Ascending aorta (tissue), 2 donors: ENCODE results near the gene MAGEB3. TPM values are rescaled to one million over a fixed set of nuclear protein-coding genes. Genes with fewer than 3 reads are reported as not detected.

ENCODE experiments used
- DNase-seq, 2 donors: peaks; one replicate each; pipeline ENCODE4 v3.0.0-alpha.2; 2019; ENCODE audit warnings: low spot score in 2 of 2
- H3K27ac ChIP-seq, 2 donors: fragments of 200-600 bp; sonication (generic); one replicate each; pipeline ENCODE4 v1.5.1; 2016 to 2017; ENCODE audit warnings: mild to moderate bottlenecking in 1 of 2
- H3K27me3 ChIP-seq: fragments of 200-600 bp; sonication (generic); one replicate; pipeline ENCODE4 v1.5.1; 2017
- H3K36me3 ChIP-seq, 2 donors: fragments of 200-600 bp; sonication (generic); one replicate each; pipeline ENCODE4 v1.5.1; 2016
- H3K4me1 ChIP-seq, 2 donors: fragments of 200-600 bp; sonication (generic); one replicate each; pipeline ENCODE4 v1.5.1; 2016 to 2017; ENCODE audit warnings: mild to moderate bottlenecking in 1 of 2
- H3K4me3 ChIP-seq, 2 donors: fragments of 200-600 bp; sonication (generic); one replicate each; pipeline ENCODE4 v1.5.1; 2016 to 2017; ENCODE audit warnings: mild to moderate bottlenecking in 1 of 2
- H3K9me3 ChIP-seq, 2 donors: fragments of 200-600 bp; sonication (generic); one replicate each; pipeline ENCODE4 v1.5.1; 2016
- intact Hi-C: fragments of 100-400 bp; cut with DNase I; formaldehyde crosslinking; loops from one replicate; pipeline ENCODE4 v1.15.1; 2023
- total RNA-seq: library from RNA; depleted of rRNA; stranded (reverse); fragments of >200 nt; gene quantifications from one replicate; pipeline ENCODE4 v1.1.0, GENCODE V29; 2016
- TF ChIP-seq, protein P1 (sequence below), 3 experiments: fragments of 200-600 bp in 2 of 3; fragments of 450-650 bp in 1 of 3; sonication (generic) in 2 of 3; IDR thresholded peaks; one replicate each; pipeline ENCODE4 v1.5.1; 2016 to 2019; ENCODE audit warnings: antibody characterized with exemption in 3 of 3, mild to moderate bottlenecking in 1 of 3, moderate library complexity in 1 of 3

Gene MAGEB3
- total RNA-seq, 1 donor from 2014 or later: not detected

DNA sequence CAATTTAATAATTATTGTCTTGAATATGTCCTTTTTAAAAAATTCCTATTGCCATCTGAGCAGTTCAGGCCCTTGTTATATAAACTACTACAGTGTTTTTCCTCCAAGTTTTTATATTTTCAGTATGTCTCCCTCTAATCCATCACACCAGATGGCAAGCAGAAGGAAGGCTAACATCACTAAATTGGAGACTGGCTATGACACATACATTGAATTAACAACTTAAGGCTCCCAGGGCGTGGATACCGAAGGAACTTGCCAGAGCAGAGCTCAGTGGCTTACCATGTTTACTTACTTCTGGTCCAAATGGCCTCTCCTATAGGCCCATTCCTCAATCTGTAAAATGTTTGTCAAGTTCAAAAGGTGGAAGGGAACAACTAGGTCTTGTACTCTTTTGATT is 29.5 kb downstream of the MAGEB3 start:
- intact Hi-C loops: no loop called here
- TF ChIP-seq, protein P1, sequence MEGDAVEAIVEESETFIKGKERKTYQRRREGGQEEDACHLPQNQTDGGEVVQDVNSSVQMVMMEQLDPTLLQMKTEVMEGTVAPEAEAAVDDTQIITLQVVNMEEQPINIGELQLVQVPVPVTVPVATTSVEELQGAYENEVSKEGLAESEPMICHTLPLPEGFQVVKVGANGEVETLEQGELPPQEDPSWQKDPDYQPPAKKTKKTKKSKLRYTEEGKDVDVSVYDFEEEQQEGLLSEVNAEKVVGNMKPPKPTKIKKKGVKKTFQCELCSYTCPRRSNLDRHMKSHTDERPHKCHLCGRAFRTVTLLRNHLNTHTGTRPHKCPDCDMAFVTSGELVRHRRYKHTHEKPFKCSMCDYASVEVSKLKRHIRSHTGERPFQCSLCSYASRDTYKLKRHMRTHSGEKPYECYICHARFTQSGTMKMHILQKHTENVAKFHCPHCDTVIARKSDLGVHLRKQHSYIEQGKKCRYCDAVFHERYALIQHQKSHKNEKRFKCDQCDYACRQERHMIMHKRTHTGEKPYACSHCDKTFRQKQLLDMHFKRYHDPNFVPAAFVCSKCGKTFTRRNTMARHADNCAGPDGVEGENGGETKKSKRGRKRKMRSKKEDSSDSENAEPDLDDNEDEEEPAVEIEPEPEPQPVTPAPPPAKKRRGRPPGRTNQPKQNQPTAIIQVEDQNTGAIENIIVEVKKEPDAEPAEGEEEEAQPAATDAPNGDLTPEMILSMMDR (IDR thresholded peaks at IDR 0.05): no peak
- Histone ChIP-seq H3K4me3 (no peak overlapping the region), H3K27ac (no peak overlapping the region), H3K36me3 (no peaks in the 10 kb centered on the region), H3K9me3 (no peaks in the 10 kb centered on the region), H3K4me1 (no peaks in the 10 kb centered on the region), H3K27me3 (no peaks in the 10 kb centered on the region)
- no peak for DNase-seq

DNA sequence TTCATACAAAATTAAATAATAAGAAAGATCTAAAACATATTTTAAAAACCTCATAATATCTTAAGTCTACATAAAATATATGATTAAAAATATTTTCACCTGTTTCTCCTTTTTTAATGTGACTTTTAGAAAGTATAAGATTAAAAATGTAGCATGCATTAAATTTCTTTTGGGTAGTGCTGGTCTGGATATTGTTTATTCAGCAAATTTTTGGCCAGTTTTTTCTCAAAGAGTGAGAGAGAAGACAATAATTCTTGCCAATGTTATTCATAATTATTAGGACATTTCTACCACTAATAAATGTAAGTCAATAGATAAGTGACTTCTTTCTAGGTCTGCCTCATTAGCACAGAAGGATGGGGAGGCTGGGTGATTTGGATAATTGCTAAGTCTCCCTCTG is 30.6 kb downstream of the MAGEB3 start:
- Histone ChIP-seq H3K36me3 (no peaks in the 10 kb centered on the region), H3K9me3 (no peaks in the 10 kb centered on the region), H3K27me3 (no peaks in the 10 kb centered on the region), H3K27ac (no peak overlapping the region), H3K4me1 (no peaks in the 10 kb centered on the region), H3K4me3 (no peak overlapping the region)
- intact Hi-C loops: no loop called here
- DNase-seq: no peak
- TF ChIP-seq, protein P1 (IDR thresholded peaks at IDR 0.05): no peak

DNA sequence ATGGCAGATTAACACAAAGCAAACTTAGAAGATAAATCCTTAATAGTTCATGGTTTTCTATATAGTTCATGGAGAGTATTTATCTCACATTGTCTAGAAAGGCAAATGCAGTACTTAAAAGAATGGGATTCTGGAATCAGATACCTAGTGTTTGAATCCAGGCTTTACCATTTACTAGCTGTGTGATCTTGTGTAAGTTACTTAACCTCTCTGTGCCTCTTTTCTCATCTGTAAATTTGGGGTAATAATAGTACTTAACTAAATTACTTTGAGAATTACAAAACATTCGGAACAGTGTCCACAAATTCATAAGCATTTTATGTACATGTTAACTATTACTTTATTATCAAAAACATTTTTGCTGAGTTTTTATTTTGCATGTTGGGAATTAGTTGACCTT is 32.3 kb downstream of the MAGEB3 start:
- no peaks in the 10 kb centered on the region for H3K36me3 ChIP-seq
- intact Hi-C loops: no loop called here
- H3K4me3 ChIP-seq: no peak overlapping the region
- no peak for DNase-seq
- no peaks in the 10 kb centered on the region for H3K4me1 ChIP-seq
- H3K9me3 ChIP-seq: no peaks in the 10 kb centered on the region
- H3K27me3 ChIP-seq: no peaks in the 10 kb centered on the region
- TF ChIP-seq, protein P1 (IDR thresholded peaks at IDR 0.05): no peak
- H3K27ac ChIP-seq: no peak overlapping the region

DNA sequence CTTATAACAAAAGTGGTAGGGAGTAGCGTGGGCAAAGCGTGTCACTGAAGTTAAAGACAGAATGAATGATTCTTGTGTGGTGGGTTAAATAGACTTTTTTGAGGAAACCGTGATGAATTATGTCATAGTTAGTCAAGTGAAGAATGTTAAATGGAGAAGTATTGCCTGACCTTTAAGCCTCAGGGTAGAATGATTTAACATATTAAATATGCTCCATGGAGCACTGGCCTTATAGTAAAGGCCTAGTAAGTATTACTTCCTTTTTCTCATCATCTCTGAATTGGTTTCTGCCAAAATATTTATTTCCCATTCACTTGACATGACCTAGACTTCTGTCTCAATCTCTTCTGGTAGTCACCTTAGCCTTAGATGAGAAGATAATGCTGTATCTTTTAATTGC is 40.2 kb downstream of the MAGEB3 start:
- intact Hi-C loops: no loop called here
- H3K27me3 ChIP-seq: no peaks in the 10 kb centered on the region
- H3K36me3 ChIP-seq: no peaks in the 10 kb centered on the region
- DNase-seq: no peak
- no peaks in the 10 kb centered on the region for H3K4me1 ChIP-seq
- H3K27ac ChIP-seq: no peak overlapping the region
- no peaks in the 10 kb centered on the region for H3K9me3 ChIP-seq
- TF ChIP-seq, protein P1 (IDR thresholded peaks at IDR 0.05): no peak
- H3K4me3 ChIP-seq: no peak overlapping the region

DNA sequence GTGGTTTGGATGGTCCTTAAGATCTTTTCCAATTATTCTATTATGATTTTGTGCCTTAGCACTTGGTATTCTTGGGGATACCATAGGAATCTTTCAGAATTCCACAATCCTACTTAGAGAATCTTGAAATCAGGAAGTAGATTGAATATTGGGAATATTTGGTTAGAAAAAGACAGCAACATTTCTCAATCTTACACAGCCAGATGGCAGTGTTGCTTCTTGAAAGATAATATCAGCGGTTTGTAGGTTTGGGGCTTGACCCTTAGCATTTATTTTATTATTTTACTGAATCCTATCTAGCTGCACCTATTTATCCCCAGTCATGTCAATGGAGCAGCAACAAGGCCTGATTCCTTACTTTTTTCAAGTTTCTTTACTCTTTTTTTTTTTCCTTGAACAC is 45.0 kb downstream of the MAGEB3 start:
- Histone ChIP-seq H3K4me1 (no peaks in the 10 kb centered on the region), H3K9me3 (no peaks in the 10 kb centered on the region), H3K4me3 (no peak overlapping the region), H3K27me3 (no peaks in the 10 kb centered on the region), H3K36me3 (no peaks in the 10 kb centered on the region), H3K27ac (no peak overlapping the region)
- intact Hi-C loops: loop anchor here (5.0 kb wide), 1 partner anchor 227 kb away; no protein-coding TSS in a partner anchor
- TF ChIP-seq, protein P1 (IDR thresholded peaks at IDR 0.05): peak in 2 of 3 experiments; percentile 17 to 26
- DNase-seq: no peak

DNA sequence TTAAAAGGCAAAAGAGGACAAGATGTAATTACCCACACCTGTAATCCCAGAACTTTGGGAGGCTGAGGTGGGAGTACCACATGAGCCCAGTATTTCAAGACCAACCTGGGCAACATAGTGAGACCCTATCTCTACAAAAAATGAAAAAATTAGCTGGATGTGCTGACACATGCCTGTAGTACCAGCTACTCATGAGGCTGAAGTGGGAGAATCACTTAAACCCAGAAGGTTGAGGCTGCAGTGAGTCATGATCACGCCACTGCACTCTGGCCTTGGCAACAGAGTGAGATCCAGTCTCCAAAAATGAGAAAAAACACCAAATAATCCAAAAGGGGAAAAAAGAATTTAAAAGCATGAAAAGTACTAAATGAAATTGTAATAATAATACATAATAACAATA is 47.9 kb downstream of the MAGEB3 start:
- H3K27ac ChIP-seq: no peak overlapping the region
- no peak overlapping the region for H3K4me3 ChIP-seq
- H3K9me3 ChIP-seq: no peaks in the 10 kb centered on the region
- intact Hi-C loops: loop anchor here (5.0 kb wide), 1 partner anchor 224 kb away; no protein-coding TSS in a partner anchor
- no peaks in the 10 kb centered on the region for H3K4me1 ChIP-seq
- H3K36me3 ChIP-seq: no peaks in the 10 kb centered on the region
- no peaks in the 10 kb centered on the region for H3K27me3 ChIP-seq
- TF ChIP-seq, protein P1 (IDR thresholded peaks at IDR 0.05): no peak
- DNase-seq: no peak
